HepG2 (cell line): Measurements from ENCODE around the gene HOXA1.

Experiments used
- CTCF ChIP-seq: sonication (generic); formaldehyde crosslinking; IDR thresholded peaks from 2 replicates; pipeline ENCODE4 v1.5.0; 2020; ENCODE audit warnings: mild to moderate bottlenecking, missing genetic modification reagents, moderate library complexity
- SETDB1 ChIP-seq: sonication (generic); formaldehyde crosslinking; IDR thresholded peaks from 2 replicates; pipeline ENCODE4 v1.5.1; 2020; ENCODE audit warnings: missing genetic modification reagents, mild to moderate bottlenecking, borderline replicate concordance
- ZNF597 ChIP-seq: sonication (generic); formaldehyde crosslinking; IDR thresholded peaks from 2 replicates; pipeline ENCODE4 v1.5.0; 2020; ENCODE audit warnings: missing genetic modification reagents
- TF ChIP-seq, protein P1 (sequence below): fragments of 450-650 bp; IDR thresholded peaks from 2 replicates; pipeline ENCODE4 v1.6.1; 2017; ENCODE audit warnings: mild to moderate bottlenecking

DNA sequence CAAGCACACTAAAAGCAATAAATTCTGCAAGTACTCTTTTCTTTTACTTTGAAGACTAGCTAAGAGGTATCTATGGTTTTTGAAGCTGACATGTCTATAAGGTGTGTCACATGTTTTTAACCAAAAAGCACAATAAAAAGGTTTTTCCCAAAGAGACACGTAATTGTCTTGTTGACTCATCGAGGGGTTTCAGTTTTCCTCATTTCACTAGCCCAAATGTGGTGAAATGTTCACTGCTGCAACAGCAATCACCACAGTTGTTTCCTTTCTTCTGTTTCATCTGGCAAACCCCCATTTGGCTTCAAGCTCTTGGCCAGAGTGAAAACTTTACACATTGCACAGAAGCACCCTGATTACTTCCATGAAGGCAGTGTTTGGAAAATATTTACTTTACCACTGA is 38.6 kb upstream of the HOXA1 start:
- no peak for TF ChIP-seq CTCF (CRISPR knock-in tag)
- TF ChIP-seq, protein P1, sequence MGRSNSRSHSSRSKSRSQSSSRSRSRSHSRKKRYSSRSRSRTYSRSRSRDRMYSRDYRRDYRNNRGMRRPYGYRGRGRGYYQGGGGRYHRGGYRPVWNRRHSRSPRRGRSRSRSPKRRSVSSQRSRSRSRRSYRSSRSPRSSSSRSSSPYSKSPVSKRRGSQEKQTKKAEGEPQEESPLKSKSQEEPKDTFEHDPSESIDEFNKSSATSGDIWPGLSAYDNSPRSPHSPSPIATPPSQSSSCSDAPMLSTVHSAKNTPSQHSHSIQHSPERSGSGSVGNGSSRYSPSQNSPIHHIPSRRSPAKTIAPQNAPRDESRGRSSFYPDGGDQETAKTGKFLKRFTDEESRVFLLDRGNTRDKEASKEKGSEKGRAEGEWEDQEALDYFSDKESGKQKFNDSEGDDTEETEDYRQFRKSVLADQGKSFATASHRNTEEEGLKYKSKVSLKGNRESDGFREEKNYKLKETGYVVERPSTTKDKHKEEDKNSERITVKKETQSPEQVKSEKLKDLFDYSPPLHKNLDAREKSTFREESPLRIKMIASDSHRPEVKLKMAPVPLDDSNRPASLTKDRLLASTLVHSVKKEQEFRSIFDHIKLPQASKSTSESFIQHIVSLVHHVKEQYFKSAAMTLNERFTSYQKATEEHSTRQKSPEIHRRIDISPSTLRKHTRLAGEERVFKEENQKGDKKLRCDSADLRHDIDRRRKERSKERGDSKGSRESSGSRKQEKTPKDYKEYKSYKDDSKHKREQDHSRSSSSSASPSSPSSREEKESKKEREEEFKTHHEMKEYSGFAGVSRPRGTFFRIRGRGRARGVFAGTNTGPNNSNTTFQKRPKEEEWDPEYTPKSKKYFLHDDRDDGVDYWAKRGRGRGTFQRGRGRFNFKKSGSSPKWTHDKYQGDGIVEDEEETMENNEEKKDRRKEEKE, result no peak
- no peak for TF ChIP-seq SETDB1 (CRISPR knock-in tag)
- TF ChIP-seq ZNF597, result no peak
